ENCODE measurements around the gene PLXNB3.

GRCh38 chrX:153794018-153794896 is 30.2 kb downstream of the PLXNB3 start, which contains the start of the genes IDH3G and SSR4:
- peak; percentile 82 for TF ChIP-seq POLR2A (IDR thresholded peaks at IDR 0.05; ENCODE audit: low read depth, low read length)
- peak; percentile 82 for TF ChIP-seq TAF1 (IDR thresholded peaks at IDR 0.05; ENCODE audit: low read depth, low read length)
